A673 (cell line): ENCODE results near the gene VWA1.

ENCODE experiments used
- EZH2 ChIP-seq: fragments of 200-600 bp; sonication (generic); IDR thresholded peaks from 2 replicates; pipeline ENCODE4 v1.6.1; 2017; ENCODE audit warnings: borderline replicate concordance, low read depth, mild to moderate bottlenecking, mixed read lengths, antibody characterized with exemption, low read length; ENCODE audit not compliant: poor library complexity, severe bottlenecking
- TF ChIP-seq, protein P1 (sequence below): fragments of 300-800, 200-600 bp; sonication (generic); conservative IDR thresholded peaks from 2 replicates; pipeline ENCODE4 v1.5.1; 2017; ENCODE audit warnings: low read depth, mild to moderate bottlenecking, antibody characterized with exemption, low read length, moderate library complexity, mixed read lengths

DNA sequence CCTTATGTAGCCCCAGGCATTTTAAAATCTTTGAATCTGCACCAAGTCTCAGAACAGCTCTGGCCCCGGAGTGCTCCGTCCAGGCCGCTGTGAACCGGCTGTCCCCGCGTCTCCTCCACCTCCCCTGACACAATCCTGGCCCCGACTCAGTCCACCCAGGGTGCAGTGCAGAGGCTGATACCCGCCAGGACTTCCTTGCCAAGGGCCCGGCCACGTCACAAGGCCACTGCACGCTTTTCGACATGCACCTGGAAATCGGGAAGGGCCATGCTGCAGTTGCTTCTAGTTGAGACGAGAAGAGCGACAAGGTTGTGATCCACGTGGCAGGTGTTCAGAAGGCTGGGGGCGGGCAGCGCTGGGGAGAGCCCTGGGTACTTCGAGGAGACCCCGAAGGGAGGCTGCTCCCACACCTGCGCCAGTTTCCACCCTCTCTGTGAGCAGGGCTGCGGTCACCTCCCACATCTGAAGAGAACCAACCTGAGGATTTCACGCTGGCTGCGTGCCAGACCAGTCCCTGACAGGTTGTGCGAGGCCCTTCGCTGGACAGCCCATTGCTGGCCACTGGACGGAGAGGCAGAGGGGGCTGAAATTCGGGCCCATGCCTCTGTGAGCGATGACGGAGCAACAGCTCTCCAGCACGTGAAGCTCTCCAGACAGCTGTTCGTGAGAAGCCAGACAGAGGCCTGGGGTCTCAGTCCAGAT lies 6.7 kb downstream of the VWA1 start:
- TF ChIP-seq, protein P1, sequence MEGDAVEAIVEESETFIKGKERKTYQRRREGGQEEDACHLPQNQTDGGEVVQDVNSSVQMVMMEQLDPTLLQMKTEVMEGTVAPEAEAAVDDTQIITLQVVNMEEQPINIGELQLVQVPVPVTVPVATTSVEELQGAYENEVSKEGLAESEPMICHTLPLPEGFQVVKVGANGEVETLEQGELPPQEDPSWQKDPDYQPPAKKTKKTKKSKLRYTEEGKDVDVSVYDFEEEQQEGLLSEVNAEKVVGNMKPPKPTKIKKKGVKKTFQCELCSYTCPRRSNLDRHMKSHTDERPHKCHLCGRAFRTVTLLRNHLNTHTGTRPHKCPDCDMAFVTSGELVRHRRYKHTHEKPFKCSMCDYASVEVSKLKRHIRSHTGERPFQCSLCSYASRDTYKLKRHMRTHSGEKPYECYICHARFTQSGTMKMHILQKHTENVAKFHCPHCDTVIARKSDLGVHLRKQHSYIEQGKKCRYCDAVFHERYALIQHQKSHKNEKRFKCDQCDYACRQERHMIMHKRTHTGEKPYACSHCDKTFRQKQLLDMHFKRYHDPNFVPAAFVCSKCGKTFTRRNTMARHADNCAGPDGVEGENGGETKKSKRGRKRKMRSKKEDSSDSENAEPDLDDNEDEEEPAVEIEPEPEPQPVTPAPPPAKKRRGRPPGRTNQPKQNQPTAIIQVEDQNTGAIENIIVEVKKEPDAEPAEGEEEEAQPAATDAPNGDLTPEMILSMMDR, result no peak
- no peak for TF ChIP-seq EZH2
